ENCODE data around the gene ZNF746.
"Not testable (repeated sequence)": the region's sequence is repeated elsewhere in the genome, so short reads cannot be mapped to it uniquely, and the experiment has no call there.

ZNF746 gene

DNA sequence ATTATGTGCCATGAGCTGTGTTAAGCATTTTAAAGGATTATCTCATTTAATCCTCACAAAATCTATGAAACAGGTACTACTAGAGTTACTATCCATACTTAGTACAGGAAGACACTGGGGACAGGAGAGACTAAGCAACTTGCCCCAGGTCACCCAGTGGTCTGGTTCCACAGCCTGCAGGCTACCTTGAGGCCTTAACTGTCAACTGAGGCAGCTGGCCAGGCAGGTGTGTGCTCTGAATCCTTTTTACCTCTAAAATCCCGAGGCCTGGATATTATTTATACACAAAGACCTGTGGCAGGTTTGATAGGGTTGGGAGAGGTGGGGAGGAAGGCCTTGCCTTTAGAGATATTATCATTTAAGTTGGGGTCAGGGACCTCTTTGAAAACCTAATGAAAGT, 39.8 kb downstream of the ZNF746 start:
- no peak for DNase-seq

DNA sequence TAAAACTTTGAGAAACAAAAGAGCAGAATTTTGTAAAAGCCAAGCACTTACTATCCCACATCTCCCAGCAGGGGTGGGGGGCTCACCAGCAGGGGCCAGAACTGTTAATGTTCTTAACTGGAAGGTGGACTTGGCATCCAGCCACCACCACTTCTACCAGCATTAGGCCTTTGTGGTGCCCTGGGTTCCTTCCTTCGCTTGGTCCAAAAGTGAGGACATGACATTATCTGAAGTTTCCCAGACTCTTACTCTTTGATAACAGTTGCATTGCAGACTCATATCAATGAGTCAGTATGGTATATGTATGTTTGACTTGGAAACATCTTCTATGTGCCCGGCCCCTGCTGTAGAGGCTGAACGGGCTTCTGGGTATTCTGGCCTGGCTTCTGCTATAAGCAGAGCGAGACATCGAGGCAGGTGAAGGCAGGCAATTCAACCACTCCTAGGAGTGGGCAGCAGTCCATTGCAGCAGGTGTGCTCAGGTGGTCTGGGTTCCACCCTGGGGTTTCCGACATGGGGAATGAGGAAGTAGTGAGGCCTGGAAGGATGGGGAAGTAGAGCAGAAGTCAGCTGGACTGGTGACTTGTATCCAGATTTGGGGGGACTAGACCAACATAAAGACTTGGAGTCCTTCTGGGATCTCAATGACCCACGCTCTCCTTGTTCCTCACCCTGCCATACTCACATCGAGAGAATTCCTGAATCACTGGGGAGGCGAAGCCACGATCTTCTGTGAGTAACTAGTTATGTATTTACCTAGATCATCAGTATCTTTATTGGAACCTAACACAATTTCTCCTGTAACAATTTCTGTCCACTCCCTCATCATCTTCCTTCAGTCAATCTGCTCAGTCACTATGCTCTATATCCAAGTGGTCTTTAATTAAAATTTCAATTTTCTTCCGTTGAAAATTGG, 40.8 kb downstream of the ZNF746 start:
- DNase-seq: peak; percentile 30

DNA sequence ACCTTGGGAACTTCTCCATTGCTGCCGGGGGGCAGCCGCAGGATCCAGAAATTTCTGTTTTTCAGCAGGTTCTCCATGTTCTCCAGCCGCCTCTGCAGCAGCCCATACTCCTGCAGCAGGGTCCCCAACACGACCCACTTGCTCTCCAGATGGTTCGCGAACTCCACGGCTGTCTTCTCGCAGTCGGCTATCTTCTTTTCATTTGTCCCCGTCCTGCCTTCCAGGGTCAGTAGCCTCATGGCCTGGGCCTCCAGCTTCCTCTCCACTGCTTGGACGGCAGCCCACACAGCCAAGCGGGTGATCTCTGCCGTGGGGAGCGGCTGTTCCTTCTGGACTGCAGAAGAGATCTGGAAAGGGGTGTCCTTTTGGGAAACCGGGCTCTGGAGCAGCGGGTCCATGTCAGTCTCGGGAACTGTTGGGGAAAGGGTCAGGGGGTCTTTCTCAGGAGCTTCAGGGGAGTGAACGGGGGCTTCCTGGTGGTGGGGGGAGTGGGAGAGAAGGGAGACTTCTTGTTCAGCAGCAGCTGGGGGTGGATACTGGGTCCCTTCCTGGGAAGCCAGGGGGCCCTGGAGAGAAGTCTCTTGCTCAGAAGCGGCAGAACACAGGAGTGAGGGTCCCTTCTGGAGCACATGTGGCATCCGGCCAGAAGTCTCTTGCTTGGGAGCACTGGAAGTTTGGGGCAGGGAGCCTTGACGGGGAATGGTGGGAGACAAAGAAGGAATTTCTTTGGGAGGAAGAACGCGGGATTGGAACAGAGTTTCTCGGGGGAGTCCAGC, 42.2 kb downstream of the ZNF746 start:
- DNase-seq: peak; percentile 33

DNA sequence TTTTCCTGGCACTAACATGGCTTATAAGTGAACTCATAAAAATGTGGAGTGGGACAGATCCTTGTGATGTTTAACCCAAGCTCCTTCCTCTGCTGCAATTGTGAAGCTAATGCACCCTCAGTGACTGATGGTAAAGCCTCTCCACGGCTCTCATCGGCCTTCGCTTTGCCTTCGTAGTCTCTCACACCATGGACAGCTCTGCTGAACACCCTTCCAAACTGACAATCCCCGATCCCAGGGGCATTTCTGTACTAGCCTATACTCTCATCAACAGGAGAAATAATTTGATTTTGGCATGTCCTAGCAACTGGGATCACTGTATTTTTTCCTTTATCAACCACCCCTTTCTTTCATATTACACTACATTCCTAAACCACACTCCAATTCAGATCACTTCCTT, 42.9 kb downstream of the ZNF746 start:
- DNase-seq: no peak

DNA sequence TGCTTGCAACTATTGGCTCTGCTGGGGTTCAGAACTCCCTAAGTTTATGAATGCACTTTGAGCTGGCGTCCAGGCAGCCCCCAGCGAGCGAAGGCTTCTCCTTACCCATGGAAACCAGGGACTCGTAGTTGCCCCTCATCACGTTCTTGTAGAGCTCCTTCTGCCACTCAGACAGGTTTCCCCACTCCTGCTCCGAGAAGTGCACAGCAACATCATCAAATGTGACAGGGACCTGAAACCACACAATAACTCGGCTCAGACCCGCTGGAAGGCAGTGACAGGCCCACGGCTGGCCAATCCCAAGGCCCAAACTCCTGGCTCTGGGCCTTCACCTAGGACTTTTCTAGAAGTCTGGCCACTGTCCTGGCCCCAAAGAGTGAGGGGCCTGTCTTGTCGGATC, 43.6 kb downstream of the ZNF746 start:
- peak; percentile 38 for DNase-seq

DNA sequence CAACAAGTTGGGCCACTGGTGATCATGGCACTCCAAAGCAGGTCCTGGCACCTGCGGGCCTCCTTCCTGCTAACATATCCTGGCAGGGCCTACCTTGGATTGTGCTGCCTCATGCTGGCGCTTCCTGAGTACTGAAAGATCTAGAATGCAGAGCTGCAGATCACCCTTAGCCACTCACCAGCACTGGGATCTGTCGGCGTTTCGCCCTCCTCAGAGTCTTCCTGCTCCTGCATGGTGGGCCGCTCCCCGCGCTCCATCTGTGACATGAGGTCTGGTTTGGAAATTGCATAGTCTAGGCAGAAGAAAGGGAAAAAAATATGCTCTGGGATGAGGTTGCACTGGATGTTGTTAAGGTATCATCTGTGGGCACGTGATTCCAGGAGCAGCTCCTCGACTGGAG, 46.8 kb downstream of the ZNF746 start:
- DNase-seq: peak; percentile 43

DNA sequence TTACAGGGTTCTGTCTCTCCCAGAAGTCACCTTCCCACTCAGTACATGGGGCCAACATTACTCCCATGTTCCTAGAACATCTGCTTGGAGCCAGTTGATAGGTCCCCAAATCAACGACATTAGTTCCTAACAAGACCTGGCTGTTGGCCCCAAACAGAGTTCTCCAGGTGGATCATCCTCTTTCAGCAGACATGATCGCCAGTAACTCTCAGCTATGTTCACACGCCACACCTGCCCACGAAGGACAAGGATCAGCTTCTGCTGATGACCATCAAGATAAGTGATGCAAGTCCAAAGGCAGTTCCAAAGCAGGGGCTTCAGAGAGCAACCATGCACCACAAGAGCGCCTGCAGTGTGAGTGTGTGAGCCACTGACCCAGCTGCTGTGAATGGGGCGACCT, 47.7 kb downstream of the ZNF746 start:
- DNase-seq: peak; percentile 19

DNA sequence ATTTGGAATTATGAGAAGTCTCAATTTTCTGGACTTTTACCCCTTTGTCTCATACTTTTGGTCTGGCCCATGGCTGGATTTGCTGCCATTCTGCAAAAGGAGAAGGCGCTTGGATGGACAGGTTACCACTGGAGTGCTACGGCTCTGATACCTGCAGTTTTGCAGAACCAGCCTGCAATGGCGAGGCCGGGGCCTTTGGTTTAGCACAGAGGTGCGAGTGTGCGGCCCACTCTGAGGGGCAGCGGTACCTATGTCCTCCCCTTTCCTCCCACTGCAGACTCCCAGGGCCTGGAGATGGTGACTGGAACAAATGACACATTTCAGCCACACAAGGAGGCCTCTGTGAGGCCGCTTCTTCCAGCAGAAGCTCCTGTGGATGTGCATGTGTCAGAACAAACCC, 48.6 kb downstream of the ZNF746 start:
- peak; percentile 33 for DNase-seq

DNA sequence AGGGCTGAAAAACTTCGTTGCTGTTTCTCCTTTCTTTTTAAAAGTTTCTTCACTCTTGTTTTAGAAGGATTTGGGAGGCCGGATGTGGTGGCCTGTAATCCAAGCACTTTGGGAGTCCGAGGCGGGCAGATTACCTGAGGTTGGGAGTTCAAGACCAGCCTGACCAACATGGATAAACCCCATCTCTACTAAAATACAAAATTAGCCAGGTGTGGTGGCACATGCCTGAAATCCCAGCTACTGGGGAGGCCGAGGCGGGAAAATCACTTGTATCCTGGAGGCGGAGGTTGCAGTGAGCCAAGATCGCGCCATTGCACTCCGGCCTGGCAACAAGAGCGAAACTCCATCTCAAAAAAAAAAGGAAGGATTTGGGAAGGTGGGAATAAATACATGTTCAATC, 51.6 kb downstream of the ZNF746 start:
- DNase-seq: not testable (repeated sequence)

DNA sequence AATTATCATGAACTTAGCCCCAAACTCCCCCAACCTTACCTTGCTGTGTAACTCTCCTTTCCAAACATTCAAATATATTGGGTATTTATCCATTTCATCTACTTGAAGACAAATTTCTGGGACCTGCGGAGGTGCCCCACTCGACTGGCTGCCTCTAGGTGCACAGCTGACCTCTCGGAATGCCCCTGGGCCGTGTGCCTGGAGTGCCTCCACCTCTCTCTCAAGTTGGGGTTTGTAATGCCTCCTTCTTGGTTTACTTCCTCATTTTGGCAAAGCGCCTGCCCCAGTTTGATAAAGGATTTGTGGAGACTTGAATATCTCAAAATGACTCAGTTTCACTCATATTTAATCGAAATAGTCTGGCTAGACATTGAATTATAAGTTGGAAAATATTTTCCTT, 53.3 kb downstream of the ZNF746 start:
- DNase-seq: no peak

DNA sequence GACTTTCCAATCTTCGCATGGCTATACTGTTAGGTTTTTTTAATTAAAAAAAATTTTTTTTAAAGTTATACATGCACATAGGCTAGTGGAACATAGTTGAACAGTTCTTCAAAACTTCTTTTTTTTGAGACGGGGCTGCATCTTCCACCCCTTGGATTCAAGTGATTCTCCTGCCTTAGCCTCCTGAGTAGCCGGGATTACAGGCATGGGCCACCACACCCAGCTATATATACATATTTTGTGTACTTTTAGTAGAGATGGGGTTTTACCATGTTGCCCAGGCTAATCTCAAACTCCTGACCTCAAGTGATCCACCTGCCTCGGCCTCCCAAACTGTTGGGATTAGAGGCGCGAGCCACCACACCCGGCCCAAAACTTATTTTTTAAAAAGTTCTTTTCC, 54.1 kb downstream of the ZNF746 start:
- peak; percentile 3 for DNase-seq

DNA sequence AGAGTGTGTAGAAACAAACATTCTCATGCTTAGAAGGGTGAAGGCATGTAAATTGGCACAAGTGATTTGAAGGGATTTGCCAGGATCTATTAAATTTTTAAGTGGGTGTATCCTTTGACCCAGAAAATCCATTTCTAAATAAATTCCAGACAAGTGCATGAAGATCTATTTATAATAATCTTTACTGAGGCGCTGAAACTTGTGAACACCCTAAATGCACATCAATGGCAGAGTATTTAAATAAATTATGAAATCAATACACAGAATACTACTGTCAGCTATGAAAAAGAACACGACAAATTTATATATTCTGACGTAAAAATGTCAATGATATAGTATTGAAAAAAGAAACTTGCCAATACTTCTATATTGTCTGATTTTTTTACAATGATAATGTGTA, 54.7 kb downstream of the ZNF746 start:
- DNase-seq: no peak

DNA sequence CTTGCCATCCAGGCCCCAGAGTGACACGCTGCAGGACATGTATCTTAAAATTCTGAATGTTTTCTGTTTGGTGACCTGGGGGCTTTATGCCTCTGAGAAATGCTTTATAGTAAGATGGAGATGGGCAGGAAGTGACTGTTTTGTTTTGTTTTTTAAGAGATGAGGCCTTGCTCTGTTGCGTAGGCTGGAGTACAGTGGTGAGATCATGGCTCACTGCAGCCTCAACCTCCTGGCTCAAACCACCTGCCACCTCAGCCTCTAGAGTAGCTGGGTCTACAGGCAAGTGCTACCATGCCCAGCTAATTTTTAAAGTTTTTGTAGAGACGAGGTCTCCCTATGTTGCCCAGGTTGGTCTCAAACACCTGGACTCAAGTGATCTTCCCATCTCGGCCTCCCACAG, 57.4 kb downstream of the ZNF746 start:
- peak; percentile 54 for DNase-seq

DNA sequence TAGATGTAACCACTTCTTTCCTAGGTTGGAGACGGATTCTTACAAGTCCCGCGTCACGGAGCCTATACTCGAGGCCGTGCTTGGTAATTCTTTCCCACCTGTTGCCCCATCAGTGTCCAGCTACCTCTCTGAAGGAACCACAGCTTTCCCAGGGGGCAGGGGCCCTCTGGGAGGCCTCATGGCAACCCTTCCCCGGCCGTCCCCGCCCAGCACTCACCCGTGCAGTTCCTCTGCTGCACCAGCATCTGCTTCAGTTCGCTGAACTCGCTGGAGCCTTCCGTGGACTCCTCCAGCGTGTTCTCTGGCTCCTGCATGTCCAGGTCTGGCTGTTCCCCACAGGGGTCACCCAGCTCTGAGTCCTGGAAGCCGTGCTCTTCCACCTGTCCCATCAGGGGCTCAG, 61.3 kb downstream of the ZNF746 start:
- no peak for DNase-seq

DNA sequence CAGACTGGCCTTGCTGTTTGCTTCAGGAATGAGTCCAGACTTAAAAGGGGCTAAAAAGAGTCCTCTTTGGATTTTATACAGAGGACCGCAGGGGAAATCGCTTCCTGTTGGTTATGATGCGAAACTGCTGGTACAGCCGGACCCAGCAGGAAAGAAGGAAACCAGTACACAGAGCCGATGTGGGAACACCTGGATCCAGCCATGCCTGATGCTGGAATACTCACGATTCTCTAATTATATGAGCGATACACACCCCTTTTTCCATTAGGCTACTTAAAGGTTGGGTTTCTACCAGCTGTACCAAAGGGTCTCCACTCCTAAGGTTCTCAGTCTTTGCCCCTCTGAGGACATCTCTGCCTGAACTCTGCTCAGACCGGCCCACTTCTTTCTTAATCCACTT, 64.5 kb downstream of the ZNF746 start:
- no peak for DNase-seq

DNA sequence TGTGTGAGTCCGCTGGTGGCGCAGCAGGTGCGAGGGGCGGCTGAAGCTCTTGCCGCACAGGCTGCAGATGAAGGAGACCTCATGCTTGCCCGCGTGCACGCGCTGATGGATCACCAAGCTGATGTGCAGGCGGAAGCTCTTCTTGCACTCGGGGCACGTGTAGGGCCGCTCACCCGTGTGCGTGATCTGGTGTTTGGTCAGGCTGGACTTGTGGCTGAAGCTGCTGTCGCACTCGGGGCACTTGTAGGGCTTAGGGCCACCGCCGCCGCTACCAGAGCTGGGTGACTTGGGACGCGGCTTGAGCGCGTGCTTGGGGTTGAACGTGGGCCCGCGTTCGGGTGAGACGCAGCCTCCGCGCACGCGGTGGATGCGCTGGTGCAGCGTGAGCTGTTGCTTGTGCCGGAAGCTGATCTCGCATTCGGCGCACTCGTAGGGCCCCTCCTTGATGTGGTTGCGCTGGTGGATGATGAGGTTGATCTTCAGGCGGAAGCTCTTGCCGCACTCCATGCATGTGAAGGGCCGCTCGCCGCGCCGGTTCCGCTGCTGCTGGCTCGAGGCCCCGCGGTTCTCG, 65.4 kb downstream of the ZNF746 start:
- no peak for DNase-seq

DNA sequence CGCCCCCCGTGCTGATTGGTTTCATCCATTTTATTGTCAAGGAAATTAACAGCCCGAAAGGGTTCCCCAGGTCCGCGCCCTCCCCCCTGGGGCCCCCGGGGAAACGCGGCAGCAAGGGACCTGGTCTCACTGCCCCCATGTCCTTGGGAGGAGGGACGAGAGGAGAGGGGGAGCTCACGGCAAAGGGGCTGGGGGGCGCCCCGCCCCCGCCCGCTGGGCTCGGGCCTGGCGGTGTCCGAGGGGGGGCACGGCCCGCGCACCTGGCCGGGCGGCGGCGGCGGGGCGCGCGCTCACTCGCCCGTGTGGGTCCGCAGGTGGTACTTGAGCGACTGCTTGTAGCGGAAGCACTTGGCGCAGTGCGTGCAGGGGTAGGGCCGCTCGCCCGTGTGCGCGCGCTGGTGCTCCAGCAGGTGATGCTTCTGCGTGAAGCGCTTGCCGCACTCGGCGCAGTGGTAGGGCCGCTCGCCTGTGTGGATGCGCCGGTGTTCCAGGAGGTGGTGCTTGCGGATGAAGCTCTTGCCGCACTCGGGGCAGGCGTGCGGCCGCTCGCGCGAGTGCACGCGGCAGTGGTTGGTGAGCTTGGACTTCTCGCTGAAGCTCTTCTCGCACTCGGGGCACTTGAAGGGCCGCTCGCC, 66.0 kb downstream of the ZNF746 start:
- no peak for DNase-seq

DNA sequence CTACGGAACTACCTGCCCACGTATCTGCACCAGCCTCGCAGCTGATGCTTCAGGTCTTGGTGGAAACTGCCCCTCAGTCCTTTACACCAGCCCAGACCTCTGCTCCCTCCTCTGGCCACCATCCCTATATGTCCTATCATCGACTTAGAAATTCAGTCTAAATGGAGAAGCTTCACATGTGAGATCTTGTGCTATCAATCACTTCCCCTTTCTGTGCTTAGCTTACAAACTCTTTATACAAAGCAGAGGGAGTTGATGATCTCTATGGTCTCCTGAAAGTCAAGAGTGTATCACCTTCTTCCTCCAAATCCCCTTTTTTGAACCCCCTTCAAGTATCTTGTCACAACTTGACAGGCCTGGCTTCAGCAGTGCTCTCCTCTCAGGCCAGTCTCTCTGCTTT, 67.4 kb downstream of the ZNF746 start:
- no peak for DNase-seq

DNA sequence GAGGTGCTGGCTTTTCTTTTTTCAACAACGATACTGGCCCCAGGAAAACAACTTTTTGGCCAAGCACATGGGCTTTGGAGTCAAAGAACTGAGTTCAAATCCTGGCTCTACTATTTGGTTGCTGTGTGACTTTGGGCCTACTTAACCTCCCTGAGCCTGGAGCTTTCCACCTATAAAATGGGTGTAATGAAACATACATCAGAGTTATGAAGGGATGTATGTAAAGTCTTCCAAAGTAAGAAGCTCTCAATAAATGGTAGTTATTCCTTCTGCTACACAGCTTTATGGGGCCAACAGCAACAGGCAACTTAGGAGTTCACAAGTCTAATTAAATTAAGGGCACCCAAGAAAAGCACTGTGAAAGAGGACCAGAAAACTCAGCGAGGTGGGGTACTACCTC, 69.7 kb downstream of the ZNF746 start:
- no peak for DNase-seq

DNA sequence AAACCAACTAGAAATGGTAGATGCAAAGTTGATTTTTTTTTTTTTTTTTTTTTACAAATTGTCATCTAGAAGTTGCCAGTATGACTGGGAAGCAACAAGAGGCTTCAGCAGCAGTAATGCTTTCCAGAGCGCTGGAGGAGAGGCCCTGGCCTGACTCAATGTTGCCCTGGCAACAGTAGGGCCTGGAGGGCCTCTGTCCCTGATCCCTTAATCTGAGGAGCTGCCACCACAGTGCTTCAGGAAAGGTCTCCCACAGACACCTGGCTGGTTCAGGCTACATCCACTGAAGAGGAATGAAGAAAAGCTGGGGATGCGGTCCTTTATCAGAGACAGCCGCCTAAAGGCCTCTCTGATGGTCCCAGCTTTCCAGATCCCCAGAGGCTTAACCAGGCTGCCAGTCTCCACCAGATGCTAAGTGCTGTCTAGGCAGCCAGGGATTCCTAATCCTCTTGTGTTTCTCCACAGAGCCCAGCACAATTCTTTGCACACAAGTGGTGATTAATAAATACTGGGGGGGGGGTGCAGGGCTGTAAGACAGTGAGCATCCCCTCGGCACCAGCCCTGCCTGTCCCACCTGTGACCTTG, 70.4 kb downstream of the ZNF746 start:
- DNase-seq: no peak

DNA sequence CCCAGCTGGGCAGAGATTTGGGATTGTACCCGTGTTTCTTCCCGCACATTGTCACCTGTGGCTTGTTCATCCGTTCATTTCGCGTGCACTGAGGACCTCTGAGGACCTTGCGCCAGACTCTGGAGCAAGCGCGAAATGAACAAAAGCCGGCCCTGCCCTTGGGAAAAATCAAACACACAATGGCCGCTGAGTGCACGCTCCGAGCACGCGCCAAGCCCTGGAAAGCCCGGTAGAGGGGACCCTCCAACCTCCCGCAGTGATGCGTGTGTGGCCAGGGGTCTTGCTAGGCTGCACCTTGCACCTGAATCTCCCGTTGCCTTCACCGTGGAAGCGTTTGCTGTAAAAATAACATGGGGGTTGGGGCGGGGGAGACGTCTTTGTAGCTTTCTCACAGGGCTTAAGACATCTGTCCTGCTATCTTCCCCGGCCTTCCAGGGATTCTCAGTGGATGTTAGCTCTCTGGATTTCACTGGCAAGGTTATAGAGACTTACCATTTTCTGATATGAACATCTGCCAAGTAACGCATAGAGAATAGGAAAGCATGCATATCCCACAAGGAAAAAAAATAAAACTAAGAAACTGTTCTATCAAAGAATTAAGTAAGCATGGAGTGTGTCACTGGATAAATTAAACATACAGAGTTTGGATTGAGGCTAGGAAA, 74.0 kb downstream of the ZNF746 start:
- DNase-seq: no peak

DNA sequence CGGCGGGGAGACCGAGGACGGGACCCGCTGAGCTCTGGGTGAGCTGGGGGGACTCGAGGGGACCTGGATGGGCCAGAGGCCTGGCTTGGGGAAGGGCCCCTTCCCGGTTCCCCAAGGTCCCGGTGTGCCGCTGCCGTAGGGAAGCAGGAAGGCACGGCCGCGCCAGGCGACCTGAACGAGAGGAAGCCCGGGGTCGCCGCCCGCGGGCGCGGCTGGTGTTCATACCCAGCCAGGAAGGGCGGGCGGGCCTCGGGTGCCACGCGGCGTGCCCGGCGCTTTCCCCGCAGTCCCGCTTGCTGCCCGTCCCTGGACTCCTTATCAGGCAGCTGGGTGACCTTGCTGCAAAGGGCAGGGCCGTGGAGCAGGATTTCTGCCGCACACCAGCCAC, 74.7 kb downstream of the ZNF746 start:
- DNase-seq: peak; percentile 87

All from activated CD8-positive, alpha-beta memory T cell treated with anti-CD3 and anti-CD28 coated beads for 24 hours (primary cell).